COR-L47 (cell line): ENCODE data around the gene IGFBP7.
A peak's percentile ranks its signal among the peaks of the same experiment; 100 is the strongest.

Experiments used
- DNase-seq: peaks from one replicate; lab custom pipeline; 2025; lab: John Stamatoyannopoulos, UW

IGFBP7 gene

DNA sequence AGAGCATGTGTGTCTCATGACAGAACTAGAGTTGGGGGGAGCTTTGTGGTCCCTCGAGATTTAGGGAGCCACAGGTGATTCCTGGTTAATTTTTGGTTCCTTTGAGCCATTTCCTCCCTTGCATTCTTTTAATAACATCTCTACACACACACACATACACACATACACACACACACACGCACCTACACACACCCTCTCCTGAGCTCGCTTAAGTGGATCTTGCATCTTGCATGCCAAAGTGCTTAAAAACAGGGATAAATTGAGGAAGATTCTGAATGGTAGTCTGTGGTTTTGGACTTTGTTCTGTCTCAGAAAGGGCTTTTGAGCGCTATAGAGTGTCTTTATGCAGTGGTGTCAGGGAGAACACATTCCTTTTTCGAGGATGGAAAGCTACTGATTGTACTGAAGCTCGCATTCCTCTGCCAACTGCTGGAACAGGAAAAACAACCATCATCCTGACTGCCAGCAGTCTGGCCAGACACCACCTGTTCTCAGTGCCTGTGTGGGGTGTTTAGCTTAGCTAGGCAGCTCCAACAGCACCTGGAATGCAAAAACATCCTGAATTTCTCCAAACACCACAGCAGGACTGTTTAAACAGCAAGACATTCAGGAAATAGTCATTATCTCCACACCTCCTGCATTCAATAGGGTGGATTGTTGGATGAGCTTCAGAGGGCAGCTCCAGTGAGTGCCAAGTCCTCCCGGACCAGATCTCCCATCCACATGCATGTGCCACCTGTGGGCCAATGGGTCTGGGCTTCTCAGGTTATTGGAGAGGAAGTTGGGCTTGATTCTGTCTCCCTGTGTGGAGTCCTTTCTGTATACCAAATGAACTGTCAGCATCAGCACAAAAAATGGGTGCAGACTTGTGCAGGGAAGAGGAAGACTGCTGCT is 21.9 kb upstream of the IGFBP7 start:
- DNase-seq = peak; percentile 90

GRCh38 chr4:57129477-57129876 is 19.3 kb upstream of the IGFBP7 start:
- no peak for DNase-seq

DNA sequence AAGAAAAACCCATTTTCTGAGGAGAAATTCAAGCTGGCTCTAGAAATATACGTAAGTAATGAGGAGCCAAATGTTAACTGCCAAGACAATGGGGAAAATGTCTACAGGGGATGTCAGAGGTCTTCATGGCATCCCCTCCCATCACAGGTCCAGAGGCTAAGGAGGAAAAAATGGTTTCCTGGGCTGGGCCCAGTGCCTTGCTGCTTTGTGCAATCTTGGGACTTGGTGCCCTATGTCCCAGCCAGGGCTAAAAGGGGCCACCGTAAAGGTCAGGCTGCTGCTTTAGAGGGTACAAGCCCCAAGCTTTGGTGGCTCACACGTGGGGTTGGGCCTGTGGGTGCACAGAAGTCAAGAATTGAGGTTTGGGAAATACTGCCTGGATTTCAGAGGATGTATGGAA is 17.2 kb upstream of the IGFBP7 start:
- no peak for DNase-seq

DNA sequence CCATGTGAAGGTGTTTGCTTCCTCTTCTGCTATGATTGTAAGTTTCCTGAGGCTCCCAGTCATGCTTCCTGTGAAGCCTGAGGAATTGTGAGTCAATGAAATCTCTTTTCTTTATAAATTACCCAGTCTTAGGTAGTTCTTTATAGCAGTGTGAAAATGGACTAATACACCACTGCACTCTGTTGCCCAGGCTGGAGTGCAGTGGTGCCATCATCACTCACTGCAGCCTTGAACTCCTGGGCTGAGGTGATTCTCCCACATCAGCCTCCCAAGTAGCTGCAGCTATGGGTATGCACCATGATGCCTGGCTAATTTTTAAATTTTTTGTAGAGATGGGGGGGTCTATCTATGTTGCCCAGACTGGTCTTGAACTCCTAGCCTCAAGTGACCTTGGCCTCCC is 15.8 kb upstream of the IGFBP7 start:
- DNase-seq = no peak

GRCh38 chr4:57124145-57124544 is 14.0 kb upstream of the IGFBP7 start:
- peak; percentile 63 for DNase-seq

DNA sequence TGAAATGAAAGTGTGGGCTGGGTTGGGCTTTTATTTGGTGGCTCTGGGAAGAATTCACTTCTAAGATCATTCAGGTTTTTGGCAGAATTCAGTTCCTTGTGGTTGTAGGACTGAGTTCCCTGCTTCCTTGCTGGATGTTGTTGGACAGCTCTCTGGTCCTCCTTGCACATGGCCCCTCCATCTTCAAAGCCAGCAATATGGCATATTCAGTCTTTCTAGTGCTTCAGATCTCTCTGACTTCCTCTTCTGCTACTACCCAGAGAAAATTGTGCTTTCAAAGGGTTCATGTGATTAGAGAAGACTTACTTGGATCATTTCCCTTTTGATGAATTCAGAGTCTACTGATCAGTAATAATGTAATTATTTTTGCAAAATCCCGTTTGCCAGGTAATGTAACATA is 12.8 kb upstream of the IGFBP7 start:
- DNase-seq = no peak

DNA sequence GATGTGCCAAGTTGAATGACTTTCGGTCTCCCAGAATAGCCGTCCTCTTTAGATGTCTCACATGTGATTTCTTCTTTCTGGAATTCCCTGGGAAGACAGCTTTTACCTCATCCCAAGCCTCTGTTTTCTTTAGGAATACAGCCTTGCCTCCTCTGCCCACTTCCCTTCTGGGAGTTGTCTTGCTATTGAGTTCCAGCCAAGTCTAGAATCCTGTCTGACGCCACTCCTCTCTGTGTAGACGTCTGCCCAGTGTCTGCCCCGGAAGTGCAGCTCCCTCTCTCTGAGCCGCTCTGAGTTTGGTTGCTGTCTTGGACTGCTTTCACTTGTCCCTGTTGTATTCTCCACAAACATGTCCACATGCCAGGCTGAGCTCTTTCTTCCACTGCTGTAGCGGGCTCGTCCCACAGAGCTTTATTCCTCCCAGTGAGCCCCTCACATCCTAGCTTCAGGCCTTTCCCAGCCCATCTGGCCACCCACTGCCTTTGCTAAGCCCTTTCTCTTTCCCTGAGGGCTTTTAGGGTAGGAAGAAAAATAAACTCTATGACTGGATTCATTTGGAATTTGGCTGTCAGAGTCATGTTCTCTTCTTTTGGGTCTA is 9.0 kb upstream of the IGFBP7 start:
- no peak for DNase-seq

GRCh38 chr4:57117491-57117890 is 7.3 kb upstream of the IGFBP7 start:
- no peak for DNase-seq

DNA sequence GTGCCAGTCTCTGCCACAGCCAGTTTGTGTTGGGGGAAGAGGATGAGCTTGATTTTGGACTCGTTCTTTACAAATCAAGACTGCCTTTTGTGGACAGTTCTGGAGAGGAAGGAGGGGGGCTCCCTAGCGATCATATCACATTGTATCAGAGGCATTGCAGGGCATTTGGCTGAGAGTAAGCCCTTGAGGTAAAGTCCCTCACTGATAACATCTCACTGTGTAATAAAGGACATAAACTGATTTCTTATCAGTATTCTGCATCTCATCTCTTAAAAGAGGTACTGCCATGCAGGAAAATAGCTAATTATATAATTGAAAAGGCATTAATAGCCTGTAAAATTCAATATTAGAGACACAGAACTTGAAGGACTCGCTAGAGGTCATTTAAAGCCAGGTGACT is 6.1 kb upstream of the IGFBP7 start:
- DNase-seq = no peak

GRCh38 chr4:57114973-57115372 is 4.8 kb upstream of the IGFBP7 start:
- DNase-seq = no peak

DNA sequence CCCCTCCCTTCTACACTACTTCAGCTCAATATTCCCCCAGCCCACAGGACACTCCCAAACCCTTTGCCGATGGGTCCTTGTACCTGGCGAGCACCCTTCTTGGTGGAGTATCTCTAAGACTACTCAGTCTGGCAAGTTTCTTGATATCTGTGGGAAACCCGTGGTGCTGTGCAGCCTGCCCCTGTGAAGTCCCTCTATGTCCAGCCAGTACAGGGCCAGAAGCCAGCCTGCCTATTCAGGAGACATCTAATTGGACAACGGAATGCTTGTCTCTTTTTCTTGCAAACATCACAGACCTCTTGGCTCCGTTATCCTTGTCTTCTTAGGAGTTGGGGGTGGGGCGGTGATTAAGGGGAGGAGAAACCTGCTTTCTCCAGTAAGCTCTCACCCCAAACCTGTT is 3.7 kb upstream of the IGFBP7 start:
- no peak for DNase-seq

GRCh38 chr4:57110640-57111511 is 691 bp upstream of the IGFBP7 start:
- no peak for DNase-seq

- DNase-seq = no peak
Measured at GRCh38 chr4:57109411-57109846, 756 bp downstream of the IGFBP7 start.

- DNase-seq = no peak
Measured at GRCh38 chr4:57106181-57106580, 4.0 kb downstream of the IGFBP7 start.

DNA sequence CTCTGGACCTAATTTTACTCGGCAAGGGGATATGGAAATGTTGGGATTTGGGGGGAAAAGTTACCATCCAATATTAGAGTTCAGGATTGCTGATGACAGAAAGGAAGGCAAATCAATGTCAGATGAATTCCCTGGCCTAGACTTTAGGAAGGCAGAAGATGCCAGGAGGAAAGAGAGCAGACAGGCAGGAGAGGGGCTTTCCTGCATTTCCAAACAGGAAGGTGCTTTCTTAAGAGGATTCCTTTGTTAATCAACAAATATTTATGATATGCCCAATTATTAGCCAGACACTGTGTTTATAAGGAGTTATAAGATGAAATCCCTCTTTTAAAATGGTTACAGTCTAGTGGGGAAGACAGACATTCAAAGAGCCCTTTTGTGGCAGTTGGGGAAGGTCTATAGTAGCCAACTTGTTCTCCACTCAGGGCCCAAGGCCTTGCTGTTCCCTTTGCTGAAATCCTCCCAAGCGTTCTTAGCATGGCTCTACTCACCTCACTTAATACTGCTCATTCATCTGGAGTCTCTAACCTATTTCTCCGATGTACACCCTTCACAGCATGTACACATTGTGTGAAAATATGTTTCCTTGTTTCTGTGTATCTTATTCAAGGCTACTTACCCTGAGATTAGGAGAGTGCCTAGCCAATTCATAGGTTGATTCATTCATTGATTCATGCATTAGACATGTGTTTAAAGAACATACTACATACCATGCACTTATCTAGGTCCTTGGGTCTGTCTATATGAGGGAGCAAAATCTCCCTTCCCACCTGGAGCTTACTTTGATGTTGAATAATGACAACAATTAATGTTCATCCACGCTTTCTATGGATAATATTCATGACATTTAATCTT is 5.3 kb downstream of the IGFBP7 start:
- no peak for DNase-seq

GRCh38 chr4:57103051-57103450 is 7.1 kb downstream of the IGFBP7 start:
- DNase-seq = no peak

DNA sequence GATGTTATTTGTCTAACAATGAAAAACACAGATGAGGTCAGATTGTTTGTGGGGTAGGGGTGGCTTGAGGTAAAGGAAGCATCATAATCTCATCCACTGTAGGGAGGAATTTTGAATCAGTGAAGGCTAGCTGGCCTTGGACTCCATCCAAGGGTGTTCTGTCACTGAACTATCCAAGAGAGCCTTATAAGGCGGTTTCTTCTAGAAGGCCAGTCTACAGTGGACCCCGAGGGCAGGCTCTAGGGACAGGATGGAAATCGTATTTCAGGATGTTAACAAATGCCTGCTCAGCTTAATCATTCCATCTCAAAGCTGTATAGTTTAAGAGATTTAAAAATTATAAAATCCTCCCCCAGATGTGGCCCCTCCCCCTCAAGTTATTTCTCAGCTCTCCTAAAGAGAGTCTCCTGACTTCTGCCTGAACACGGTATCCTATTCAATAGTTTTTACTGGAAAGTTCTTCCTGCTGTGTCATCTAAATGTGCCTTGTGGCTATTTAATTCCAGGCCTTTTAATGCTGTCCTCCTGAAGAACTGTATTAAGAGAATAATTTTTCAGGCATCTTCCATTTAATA is 8.0 kb downstream of the IGFBP7 start:
- no peak for DNase-seq

GRCh38 chr4:57100979-57101651 is 9.1 kb downstream of the IGFBP7 start:
- DNase-seq = no peak

GRCh38 chr4:57099363-57099762 is 10.8 kb downstream of the IGFBP7 start:
- no peak for DNase-seq

GRCh38 chr4:57098941-57099340 is 11.2 kb downstream of the IGFBP7 start:
- DNase-seq = no peak

- DNase-seq = no peak
Measured at GRCh38 chr4:57098415-57098814, 11.8 kb downstream of the IGFBP7 start.
